PC-9 (cell line): ENCODE data around the gene CHRD. TPM values are rescaled to one million over a fixed set of nuclear protein-coding genes. Genes with fewer than 3 reads are reported as not detected.

Experiments
- total RNA-seq: library from RNA; stranded (reverse); gene quantifications from 2 replicates; pipeline ENCODE4 v1.2.3, GENCODE V29; 2021

Gene CHRD
- total RNA-seq, 1 experiment from 2014 or later: not detected

Other genes starting within 250 kb of the CHRD start
- 45.7 and 54.1 TPM in 2 replicates for gene EIF2B5, start 244.7 kb upstream of the CHRD start, total RNA-seq
- gene DVL3, start 224.7 kb upstream of the CHRD start, total RNA-seq: 101 and 108 TPM in 2 replicates
- 586 and 606 TPM in 2 replicates for gene AP2M1, start 205.2 kb upstream of the CHRD start, total RNA-seq
- gene ABCF3, start 193.9 kb upstream of the CHRD start, total RNA-seq: 98.8 and 137 TPM in 2 replicates
- gene VWA5B2, start 150.5 kb upstream of the CHRD start, total RNA-seq: 0.53 and 0.76 TPM in 2 replicates
- 81.1 and 95.1 TPM in 2 replicates for gene ALG3, start 131.1 kb upstream of the CHRD start, total RNA-seq
- 11.7 and 12.1 TPM in 2 replicates for gene EEF1AKMT4, start 130.4 kb upstream of the CHRD start, total RNA-seq
- 2.2 and 2.6 TPM in 2 replicates for gene CAMK2N2, start 118.5 kb upstream of the CHRD start, total RNA-seq
- not detected in 2 replicates for gene ECE2, start 104.0 kb upstream of the CHRD start, total RNA-seq
- gene PSMD2, start 80.8 kb upstream of the CHRD start, total RNA-seq: 521 and 788 TPM in 2 replicates
- gene EIF4G1, start 65.4 kb upstream of the CHRD start, total RNA-seq: 657 and 721 TPM in 2 replicates
- 25.5 and 28.2 TPM in 2 replicates for gene FAM131A, start 42.5 kb upstream of the CHRD start, total RNA-seq
- gene CLCN2, start 18.4 kb upstream of the CHRD start, total RNA-seq: 27.1 and 33.0 TPM in 2 replicates
- 153 and 167 TPM in 2 replicates for gene POLR2H, start 18.3 kb upstream of the CHRD start, total RNA-seq
- gene THPO, start 1.8 kb upstream of the CHRD start, total RNA-seq: not detected in 2 replicates
- gene EPHB3, start 181.7 kb downstream of the CHRD start, total RNA-seq: 12.0 and 15.7 TPM in 2 replicates